Measurements from ENCODE around the gene DLEC1. TPM values are rescaled to one million over a fixed set of nuclear protein-coding genes. Genes with fewer than 3 reads are reported as not detected.
A peak's percentile ranks its signal among the peaks of the same experiment; 100 is the strongest.

Gene DLEC1
- total RNA-seq, 1 experiment from 2014 or later = 0.81 TPM

DNA sequence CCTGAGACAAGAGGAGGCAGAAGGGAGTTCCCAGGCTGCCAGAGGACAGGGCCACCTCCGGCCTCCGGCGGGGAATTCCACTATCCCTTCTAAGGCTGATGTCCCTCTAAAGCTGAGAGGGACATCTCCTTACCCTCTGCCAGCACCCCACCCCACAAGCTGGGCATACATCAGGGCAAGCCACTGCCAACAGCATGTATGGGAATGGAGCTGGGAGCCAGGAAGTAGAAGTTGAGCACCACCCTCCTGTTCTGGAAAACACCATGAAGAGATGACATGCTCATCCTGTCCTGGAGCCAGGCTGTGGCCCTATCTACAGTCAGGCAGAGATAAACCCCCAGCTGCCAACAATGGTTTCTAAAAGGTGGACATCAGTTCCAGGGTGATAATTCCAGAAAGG lies 16.7 kb upstream of the DLEC1 start (continued):
- no peak for TF ChIP-seq USF2 (CRISPR knock-in tag; IDR thresholded peaks at IDR 0.05)

DNA sequence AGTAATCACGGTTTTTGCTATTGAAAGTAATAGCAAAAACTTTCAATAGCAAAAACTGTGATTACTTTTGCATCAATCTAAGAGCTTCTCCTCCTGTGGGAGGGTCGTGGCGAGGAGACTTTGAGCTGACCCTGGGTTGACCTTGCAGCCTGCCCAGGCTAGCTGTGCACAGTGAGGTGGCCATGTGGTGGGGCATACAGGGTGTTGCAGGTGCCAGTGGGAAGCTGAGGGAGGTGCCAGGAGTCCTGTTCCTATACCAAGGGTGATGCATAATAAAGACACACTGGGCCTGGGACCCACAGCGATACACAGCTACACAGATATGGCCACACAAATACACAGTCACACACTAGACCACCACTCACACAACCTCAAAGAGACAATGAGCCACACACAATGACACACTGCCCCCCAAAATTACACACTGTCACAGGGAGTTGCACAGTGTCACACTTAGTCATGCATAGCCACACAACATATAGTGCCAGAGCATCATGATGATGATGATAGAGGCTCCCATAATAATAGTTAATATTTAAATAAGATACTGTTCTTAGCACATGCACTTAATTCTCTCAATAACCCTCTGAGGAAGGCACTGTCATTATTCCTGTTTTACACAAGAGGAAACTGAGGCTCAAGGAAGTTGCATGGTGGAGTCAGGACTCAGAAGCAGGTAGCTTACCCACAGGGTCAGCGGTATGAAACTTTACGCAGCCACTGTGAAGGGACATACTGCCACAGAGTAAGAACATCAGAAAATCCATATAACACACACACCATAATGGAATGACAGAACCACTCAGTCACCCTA lies 15.9 kb upstream of the DLEC1 start:
- POLR2A ChIA-PET = no interaction called here
- Mint-ChIP-seq H3K36me3 (no peaks in the 10 kb centered on the region), H3K4me1 (peaks cover 10% of the 10 kb centered on the region), H3K27me3 (ENCODE audit: low read depth) (peaks cover 34% of the 10 kb centered on the region), H3K27ac (no peak overlapping the region), H3K4me3 (peak overlapping the region; percentile 75), H3K9me3 (no peaks in the 10 kb centered on the region)
- TF ChIP-seq MXD4 (CRISPR knock-in tag; IDR thresholded peaks at IDR 0.05; ENCODE audit: borderline replicate concordance) (no peak), ZNF423 (CRISPR knock-in tag; IDR thresholded peaks at IDR 0.05) (no peak), ZNF317 (CRISPR knock-in tag; IDR thresholded peaks at IDR 0.05; ENCODE audit: borderline replicate concordance, low read depth) (no peak), KAT7 (CRISPR knock-in tag; IDR thresholded peaks at IDR 0.05; ENCODE audit: borderline replicate concordance) (no peak), CDX4 (CRISPR knock-in tag; IDR thresholded peaks at IDR 0.05; ENCODE audit: borderline replicate concordance) (no peak), CREM (CRISPR knock-in tag; IDR thresholded peaks at IDR 0.05) (no peak), HMGA2 (CRISPR knock-in tag; IDR thresholded peaks at IDR 0.05) (no peak), NFATC4 (CRISPR knock-in tag; IDR thresholded peaks at IDR 0.05) (no peak), SMAD4 (CRISPR knock-in tag; IDR thresholded peaks at IDR 0.05) (no peak), FOXP1 (CRISPR knock-in tag; IDR thresholded peaks at IDR 0.05; ENCODE audit: borderline replicate concordance) (no peak), NR2C2 (CRISPR knock-in tag; IDR thresholded peaks at IDR 0.05) (no peak), ZNF425 (CRISPR knock-in tag; conservative IDR thresholded peaks at IDR 0.05) (no peak), ZNF263 (CRISPR knock-in tag; IDR thresholded peaks at IDR 0.05; ENCODE audit: low read depth) (no peak), PRRX2 (CRISPR knock-in tag; IDR thresholded peaks at IDR 0.05) (no peak), ZNF219 (CRISPR knock-in tag; IDR thresholded peaks at IDR 0.05; ENCODE audit: borderline replicate concordance) (no peak)
- TF ChIP-seq, protein P1, sequence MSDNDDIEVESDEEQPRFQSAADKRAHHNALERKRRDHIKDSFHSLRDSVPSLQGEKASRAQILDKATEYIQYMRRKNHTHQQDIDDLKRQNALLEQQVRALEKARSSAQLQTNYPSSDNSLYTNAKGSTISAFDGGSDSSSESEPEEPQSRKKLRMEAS (CRISPR knock-in tag; IDR thresholded peaks at IDR 0.05) = no peak
- TF ChIP-seq, protein P2, sequence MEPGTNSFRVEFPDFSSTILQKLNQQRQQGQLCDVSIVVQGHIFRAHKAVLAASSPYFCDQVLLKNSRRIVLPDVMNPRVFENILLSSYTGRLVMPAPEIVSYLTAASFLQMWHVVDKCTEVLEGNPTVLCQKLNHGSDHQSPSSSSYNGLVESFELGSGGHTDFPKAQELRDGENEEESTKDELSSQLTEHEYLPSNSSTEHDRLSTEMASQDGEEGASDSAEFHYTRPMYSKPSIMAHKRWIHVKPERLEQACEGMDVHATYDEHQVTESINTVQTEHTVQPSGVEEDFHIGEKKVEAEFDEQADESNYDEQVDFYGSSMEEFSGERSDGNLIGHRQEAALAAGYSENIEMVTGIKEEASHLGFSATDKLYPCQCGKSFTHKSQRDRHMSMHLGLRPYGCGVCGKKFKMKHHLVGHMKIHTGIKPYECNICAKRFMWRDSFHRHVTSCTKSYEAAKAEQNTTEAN (CRISPR knock-in tag; IDR thresholded peaks at IDR 0.05) = no peak
- no peak for DNase-seq (ENCODE audit: low spot score)
- CTCF ChIA-PET = interaction anchor here (1.4 kb wide), 1 partner anchor 26 kb away, joined by 4 read pairs; no protein-coding TSS in a partner anchor
- no peak for ATAC-seq

GRCh38 chr3:38026856-38027255 lies 12.2 kb upstream of the DLEC1 start:
- H3K36me3 Mint-ChIP-seq = no peaks in the 10 kb centered on the region
- peaks cover 65% of the 10 kb centered on the region for H3K27me3 Mint-ChIP-seq (ENCODE audit: low read depth)
- ChIA-PET POLR2A (no interaction called here), CTCF (no interaction called here)
- ATAC-seq (no peak), DNase-seq (ENCODE audit: low spot score) (no peak)
- H3K4me1 Mint-ChIP-seq = peaks cover 17% of the 10 kb centered on the region
- H3K4me3 Mint-ChIP-seq = no peak overlapping the region
- no peak overlapping the region for H3K27ac Mint-ChIP-seq
- no peaks in the 10 kb centered on the region for H3K9me3 Mint-ChIP-seq
- TF ChIP-seq, protein P3, sequence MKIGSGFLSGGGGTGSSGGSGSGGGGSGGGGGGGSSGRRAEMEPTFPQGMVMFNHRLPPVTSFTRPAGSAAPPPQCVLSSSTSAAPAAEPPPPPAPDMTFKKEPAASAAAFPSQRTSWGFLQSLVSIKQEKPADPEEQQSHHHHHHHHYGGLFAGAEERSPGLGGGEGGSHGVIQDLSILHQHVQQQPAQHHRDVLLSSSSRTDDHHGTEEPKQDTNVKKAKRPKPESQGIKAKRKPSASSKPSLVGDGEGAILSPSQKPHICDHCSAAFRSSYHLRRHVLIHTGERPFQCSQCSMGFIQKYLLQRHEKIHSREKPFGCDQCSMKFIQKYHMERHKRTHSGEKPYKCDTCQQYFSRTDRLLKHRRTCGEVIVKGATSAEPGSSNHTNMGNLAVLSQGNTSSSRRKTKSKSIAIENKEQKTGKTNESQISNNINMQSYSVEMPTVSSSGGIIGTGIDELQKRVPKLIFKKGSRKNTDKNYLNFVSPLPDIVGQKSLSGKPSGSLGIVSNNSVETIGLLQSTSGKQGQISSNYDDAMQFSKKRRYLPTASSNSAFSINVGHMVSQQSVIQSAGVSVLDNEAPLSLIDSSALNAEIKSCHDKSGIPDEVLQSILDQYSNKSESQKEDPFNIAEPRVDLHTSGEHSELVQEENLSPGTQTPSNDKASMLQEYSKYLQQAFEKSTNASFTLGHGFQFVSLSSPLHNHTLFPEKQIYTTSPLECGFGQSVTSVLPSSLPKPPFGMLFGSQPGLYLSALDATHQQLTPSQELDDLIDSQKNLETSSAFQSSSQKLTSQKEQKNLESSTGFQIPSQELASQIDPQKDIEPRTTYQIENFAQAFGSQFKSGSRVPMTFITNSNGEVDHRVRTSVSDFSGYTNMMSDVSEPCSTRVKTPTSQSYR (CRISPR knock-in tag; IDR thresholded peaks at IDR 0.05) = no peak
- no peak for TF ChIP-seq GABPB1 (CRISPR knock-in tag; IDR thresholded peaks at IDR 0.05)
- TF ChIP-seq, protein P4, sequence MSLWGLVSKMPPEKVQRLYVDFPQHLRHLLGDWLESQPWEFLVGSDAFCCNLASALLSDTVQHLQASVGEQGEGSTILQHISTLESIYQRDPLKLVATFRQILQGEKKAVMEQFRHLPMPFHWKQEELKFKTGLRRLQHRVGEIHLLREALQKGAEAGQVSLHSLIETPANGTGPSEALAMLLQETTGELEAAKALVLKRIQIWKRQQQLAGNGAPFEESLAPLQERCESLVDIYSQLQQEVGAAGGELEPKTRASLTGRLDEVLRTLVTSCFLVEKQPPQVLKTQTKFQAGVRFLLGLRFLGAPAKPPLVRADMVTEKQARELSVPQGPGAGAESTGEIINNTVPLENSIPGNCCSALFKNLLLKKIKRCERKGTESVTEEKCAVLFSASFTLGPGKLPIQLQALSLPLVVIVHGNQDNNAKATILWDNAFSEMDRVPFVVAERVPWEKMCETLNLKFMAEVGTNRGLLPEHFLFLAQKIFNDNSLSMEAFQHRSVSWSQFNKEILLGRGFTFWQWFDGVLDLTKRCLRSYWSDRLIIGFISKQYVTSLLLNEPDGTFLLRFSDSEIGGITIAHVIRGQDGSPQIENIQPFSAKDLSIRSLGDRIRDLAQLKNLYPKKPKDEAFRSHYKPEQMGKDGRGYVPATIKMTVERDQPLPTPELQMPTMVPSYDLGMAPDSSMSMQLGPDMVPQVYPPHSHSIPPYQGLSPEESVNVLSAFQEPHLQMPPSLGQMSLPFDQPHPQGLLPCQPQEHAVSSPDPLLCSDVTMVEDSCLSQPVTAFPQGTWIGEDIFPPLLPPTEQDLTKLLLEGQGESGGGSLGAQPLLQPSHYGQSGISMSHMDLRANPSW (CRISPR knock-in tag; conservative IDR thresholded peaks at IDR 0.05; ENCODE audit: low read depth) = no peak
- no peak for TF ChIP-seq ZNF121 (CRISPR knock-in tag; IDR thresholded peaks at IDR 0.05)
- no peak for TF ChIP-seq KAT7 (CRISPR knock-in tag; IDR thresholded peaks at IDR 0.05; ENCODE audit: borderline replicate concordance)

Measured in WTC11 (cell line).